ENCODE measurements around the gene DEUP1.
A peak's percentile ranks its signal among the peaks of the same experiment; 100 is the strongest.
"Not testable (repeated sequence)": the region's sequence is repeated elsewhere in the genome, so short reads cannot be mapped to it uniquely, and the experiment has no call there.

DEUP1 gene

GRCh38 chr11:93330446-93330984 is at the start of gene DEUP1:
Gene DEUP1 (plus strand): TSS chr11:93330742. CDS start chr11:93332260, 1,518 bp downstream.
- Histone ChIP-seq H3K9me3 (ENCODE audit: control insufficient read depth, insufficient read depth, low read length) (no peaks in the 10 kb centered on the region), H3K36me3 (ENCODE audit: control insufficient read depth, insufficient read depth, low read length) (no peaks in the 10 kb centered on the region), H3K27me3 (ENCODE audit: control insufficient read depth, insufficient read depth, low read length) (peaks cover 22% of the 10 kb centered on the region), H3K9ac (ENCODE audit: low read depth, low read length) (no peak within 1 kb of the TSS), H3K4me1 (ENCODE audit: control insufficient read depth, insufficient read depth, low read length) (no peaks in the 10 kb centered on the region), H3K4me3 (ENCODE audit: low read depth, low read length) (peak within 1 kb of the TSS; percentile 75)

- Histone ChIP-seq H3K4me1 (ENCODE audit: control insufficient read depth, insufficient read depth, low read length) (no peaks in the 10 kb centered on the region), H3K4me3 (ENCODE audit: low read depth, low read length) (no peak overlapping the region), H3K36me3 (ENCODE audit: control insufficient read depth, insufficient read depth, low read length) (no peaks in the 10 kb centered on the region), H3K9ac (ENCODE audit: low read depth, low read length) (no peak overlapping the region), H3K27me3 (ENCODE audit: control insufficient read depth, insufficient read depth, low read length) (no peaks in the 10 kb centered on the region), H3K9me3 (ENCODE audit: control insufficient read depth, insufficient read depth, low read length) (no peaks in the 10 kb centered on the region)
These were observed 45.1 kb upstream of the DEUP1 start for GRCh38 chr11:93285430-93285829.

- Histone ChIP-seq H3K27me3 (ENCODE audit: control insufficient read depth, insufficient read depth, low read length) (no peaks in the 10 kb centered on the region), H3K9ac (ENCODE audit: low read depth, low read length) (no peak overlapping the region), H3K4me1 (ENCODE audit: control insufficient read depth, insufficient read depth, low read length) (no peaks in the 10 kb centered on the region), H3K9me3 (ENCODE audit: control insufficient read depth, insufficient read depth, low read length) (no peaks in the 10 kb centered on the region), H3K4me3 (ENCODE audit: low read depth, low read length) (no peak overlapping the region), H3K36me3 (ENCODE audit: control insufficient read depth, insufficient read depth, low read length) (no peaks in the 10 kb centered on the region)
These were observed 43.1 kb upstream of the DEUP1 start for GRCh38 chr11:93287434-93287833.

GRCh38 chr11:93288079-93288478 is 42.5 kb upstream of the DEUP1 start:
- no peaks in the 10 kb centered on the region for H3K9me3 ChIP-seq (ENCODE audit: control insufficient read depth, insufficient read depth, low read length)
- H3K4me1 ChIP-seq (ENCODE audit: control insufficient read depth, insufficient read depth, low read length) = no peaks in the 10 kb centered on the region
- no peak overlapping the region for H3K9ac ChIP-seq (ENCODE audit: low read depth, low read length)
- no peaks in the 10 kb centered on the region for H3K36me3 ChIP-seq (ENCODE audit: control insufficient read depth, insufficient read depth, low read length)
- no peak overlapping the region for H3K4me3 ChIP-seq (ENCODE audit: low read depth, low read length)
- no peaks in the 10 kb centered on the region for H3K27me3 ChIP-seq (ENCODE audit: control insufficient read depth, insufficient read depth, low read length)

DNA sequence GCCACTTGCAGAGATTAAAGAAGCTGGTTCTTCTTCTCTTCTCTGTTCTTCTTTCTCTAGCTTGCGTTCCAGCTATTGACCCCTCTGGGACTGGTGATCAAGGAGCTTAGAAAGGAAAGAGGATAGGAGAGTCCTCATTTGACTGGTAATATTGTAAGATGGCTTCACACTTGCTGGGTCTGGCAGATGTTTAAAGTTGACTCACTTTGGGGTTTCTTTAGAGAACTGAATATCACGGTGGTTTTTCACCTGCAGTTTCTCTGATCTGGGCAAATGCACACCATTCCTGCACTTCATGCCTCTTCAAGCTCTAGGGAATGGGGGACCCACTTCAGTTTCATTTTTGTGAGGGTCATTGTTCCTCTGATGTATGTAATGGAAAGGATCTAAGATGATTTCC is 41.8 kb upstream of the DEUP1 start:
- Histone ChIP-seq H3K36me3 (ENCODE audit: control insufficient read depth, insufficient read depth, low read length) (no peaks in the 10 kb centered on the region), H3K27me3 (ENCODE audit: control insufficient read depth, insufficient read depth, low read length) (no peaks in the 10 kb centered on the region), H3K4me1 (ENCODE audit: control insufficient read depth, insufficient read depth, low read length) (no peaks in the 10 kb centered on the region), H3K4me3 (ENCODE audit: low read depth, low read length) (no peak overlapping the region), H3K9me3 (ENCODE audit: control insufficient read depth, insufficient read depth, low read length) (no peaks in the 10 kb centered on the region), H3K9ac (ENCODE audit: low read depth, low read length) (no peak overlapping the region)

DNA sequence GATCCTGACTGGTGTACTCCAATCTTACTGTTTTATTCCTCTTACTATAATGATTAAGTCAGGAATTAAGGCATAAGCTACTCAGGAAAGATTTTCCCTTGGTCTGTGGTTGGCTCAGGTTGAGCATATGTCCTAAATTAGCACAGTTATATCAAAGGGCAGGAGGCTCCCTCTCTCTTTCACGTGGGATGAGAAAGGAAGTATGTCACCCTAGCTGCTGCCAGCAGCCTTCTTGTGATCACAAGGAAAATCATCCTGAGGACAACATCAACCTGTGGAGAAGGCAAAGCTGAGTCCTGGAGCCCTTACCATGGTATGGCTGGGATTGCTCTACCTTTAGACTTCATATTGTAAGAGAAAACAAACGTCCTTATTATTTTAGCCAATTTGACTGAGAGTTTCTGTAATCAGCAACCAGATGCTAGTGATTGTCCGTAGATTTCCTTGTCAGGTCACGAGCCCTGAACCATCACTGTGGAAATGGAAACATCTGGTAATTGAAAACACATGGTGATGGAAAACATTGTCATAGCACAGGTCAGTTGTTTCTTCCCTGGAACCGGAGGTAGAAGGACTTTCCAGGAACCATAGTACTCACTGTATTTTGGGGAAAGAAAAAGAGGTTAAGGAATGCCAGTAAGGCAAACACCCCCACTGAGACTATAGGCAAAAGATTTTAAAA is 40.6 kb upstream of the DEUP1 start:
- no peak overlapping the region for H3K9ac ChIP-seq (ENCODE audit: low read depth, low read length)
- H3K4me1 ChIP-seq (ENCODE audit: control insufficient read depth, insufficient read depth, low read length) = no peaks in the 10 kb centered on the region
- no peak overlapping the region for H3K4me3 ChIP-seq (ENCODE audit: low read depth, low read length)
- H3K36me3 ChIP-seq (ENCODE audit: control insufficient read depth, insufficient read depth, low read length) = no peaks in the 10 kb centered on the region
- H3K27me3 ChIP-seq (ENCODE audit: control insufficient read depth, insufficient read depth, low read length) = no peaks in the 10 kb centered on the region
- H3K9me3 ChIP-seq (ENCODE audit: control insufficient read depth, insufficient read depth, low read length) = no peaks in the 10 kb centered on the region

- no peak overlapping the region for H3K4me3 ChIP-seq (ENCODE audit: low read depth, low read length)
- H3K4me1 ChIP-seq (ENCODE audit: control insufficient read depth, insufficient read depth, low read length) = peaks cover 7% of the 10 kb centered on the region
- H3K9me3 ChIP-seq (ENCODE audit: control insufficient read depth, insufficient read depth, low read length) = no peaks in the 10 kb centered on the region
- H3K9ac ChIP-seq (ENCODE audit: low read depth, low read length) = no peak overlapping the region
- H3K36me3 ChIP-seq (ENCODE audit: control insufficient read depth, insufficient read depth, low read length) = no peaks in the 10 kb centered on the region
- H3K27me3 ChIP-seq (ENCODE audit: control insufficient read depth, insufficient read depth, low read length) = no peaks in the 10 kb centered on the region
These were observed 39.4 kb upstream of the DEUP1 start for GRCh38 chr11:93291110-93291509.

DNA sequence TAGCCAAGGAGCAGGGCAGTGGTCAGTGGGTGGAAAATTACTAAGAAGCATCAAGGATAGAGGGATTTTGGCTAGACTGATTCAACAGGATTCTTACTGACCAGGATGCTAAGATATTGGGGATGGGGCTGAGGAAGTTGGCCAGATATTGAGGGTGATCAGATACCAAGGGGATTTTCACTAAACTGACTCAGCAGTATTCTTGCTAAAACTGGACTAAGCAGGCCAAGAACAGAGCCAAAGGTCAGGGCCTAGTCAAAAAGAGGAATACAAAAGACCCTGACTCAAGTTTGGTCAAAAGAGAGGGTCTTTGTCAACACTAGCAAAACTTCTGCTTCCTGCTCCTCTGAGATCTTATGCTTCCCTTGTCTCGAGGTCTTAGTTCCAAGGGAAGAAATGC is 38.6 kb upstream of the DEUP1 start:
- H3K9ac ChIP-seq (ENCODE audit: low read depth, low read length) = no peak overlapping the region
- peaks cover 7% of the 10 kb centered on the region for H3K4me1 ChIP-seq (ENCODE audit: control insufficient read depth, insufficient read depth, low read length)
- no peaks in the 10 kb centered on the region for H3K36me3 ChIP-seq (ENCODE audit: control insufficient read depth, insufficient read depth, low read length)
- H3K9me3 ChIP-seq (ENCODE audit: control insufficient read depth, insufficient read depth, low read length) = no peaks in the 10 kb centered on the region
- no peak overlapping the region for H3K4me3 ChIP-seq (ENCODE audit: low read depth, low read length)
- no peaks in the 10 kb centered on the region for H3K27me3 ChIP-seq (ENCODE audit: control insufficient read depth, insufficient read depth, low read length)

- H3K27me3 ChIP-seq (ENCODE audit: control insufficient read depth, insufficient read depth, low read length) = no peaks in the 10 kb centered on the region
- H3K9ac ChIP-seq (ENCODE audit: low read depth, low read length) = no peak overlapping the region
- H3K36me3 ChIP-seq (ENCODE audit: control insufficient read depth, insufficient read depth, low read length) = no peaks in the 10 kb centered on the region
- peaks cover 7% of the 10 kb centered on the region for H3K4me1 ChIP-seq (ENCODE audit: control insufficient read depth, insufficient read depth, low read length)
- H3K4me3 ChIP-seq (ENCODE audit: low read depth, low read length) = no peak overlapping the region
- H3K9me3 ChIP-seq (ENCODE audit: control insufficient read depth, insufficient read depth, low read length) = no peaks in the 10 kb centered on the region
These were observed 34.5 kb upstream of the DEUP1 start for GRCh38 chr11:93295921-93296575.

GRCh38 chr11:93303689-93304088 is 26.9 kb upstream of the DEUP1 start:
- Histone ChIP-seq H3K9ac (ENCODE audit: low read depth, low read length) (no peak overlapping the region), H3K36me3 (ENCODE audit: control insufficient read depth, insufficient read depth, low read length) (no peaks in the 10 kb centered on the region), H3K4me1 (ENCODE audit: control insufficient read depth, insufficient read depth, low read length) (no peaks in the 10 kb centered on the region), H3K4me3 (ENCODE audit: low read depth, low read length) (no peak overlapping the region), H3K27me3 (ENCODE audit: control insufficient read depth, insufficient read depth, low read length) (no peaks in the 10 kb centered on the region), H3K9me3 (ENCODE audit: control insufficient read depth, insufficient read depth, low read length) (peaks cover 4% of the 10 kb centered on the region)

GRCh38 chr11:93314399-93314798 is 16.1 kb upstream of the DEUP1 start:
- not testable (repeated sequence) for H3K4me1 ChIP-seq (ENCODE audit: control insufficient read depth, insufficient read depth, low read length); H3K4me3 ChIP-seq (ENCODE audit: low read depth, low read length); H3K9ac ChIP-seq (ENCODE audit: low read depth, low read length); H3K27me3 ChIP-seq (ENCODE audit: control insufficient read depth, insufficient read depth, low read length); H3K9me3 ChIP-seq (ENCODE audit: control insufficient read depth, insufficient read depth, low read length); H3K36me3 ChIP-seq (ENCODE audit: control insufficient read depth, insufficient read depth, low read length)

DNA sequence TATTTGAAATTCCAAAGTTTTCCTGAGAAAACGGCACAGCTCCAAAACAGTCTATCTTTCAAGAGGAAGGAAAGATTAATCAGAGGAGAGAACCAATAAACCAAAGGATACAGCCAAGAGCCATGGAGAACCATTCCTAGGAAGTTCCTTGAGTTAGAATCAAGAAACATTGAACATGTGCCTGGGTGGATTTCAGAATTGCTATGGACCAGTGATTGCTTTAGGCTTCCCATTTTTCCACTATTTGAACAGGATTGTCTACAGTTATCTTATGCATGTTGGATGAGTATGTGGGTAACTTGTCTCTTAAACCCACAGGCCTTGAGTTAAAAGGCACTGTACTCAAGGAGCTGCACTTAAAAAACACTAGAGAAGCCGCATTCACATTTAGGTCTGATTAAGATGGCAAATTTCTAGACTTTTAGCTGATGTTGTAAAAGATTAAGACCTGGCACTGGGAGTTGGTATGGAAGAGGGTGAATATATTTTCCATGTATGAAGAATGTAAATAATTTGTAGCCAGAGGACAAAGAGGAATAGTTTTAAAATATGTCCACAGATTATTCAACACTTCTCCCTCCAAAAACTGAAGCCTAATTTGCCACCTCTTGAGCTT is 11.2 kb upstream of the DEUP1 start:
- Histone ChIP-seq H3K36me3 (ENCODE audit: control insufficient read depth, insufficient read depth, low read length) (no peaks in the 10 kb centered on the region), H3K4me3 (ENCODE audit: low read depth, low read length) (no peak overlapping the region), H3K9ac (ENCODE audit: low read depth, low read length) (no peak overlapping the region), H3K9me3 (ENCODE audit: control insufficient read depth, insufficient read depth, low read length) (no peaks in the 10 kb centered on the region), H3K4me1 (ENCODE audit: control insufficient read depth, insufficient read depth, low read length) (no peaks in the 10 kb centered on the region), H3K27me3 (ENCODE audit: control insufficient read depth, insufficient read depth, low read length) (no peaks in the 10 kb centered on the region)

All from iPS-15b (cell line).